Trophoblast cell (in vitro differentiated cells and primary cell): ENCODE results near the gene PNPLA6.

Experiments
- DNase-seq, 2 donors: peaks; one replicate each; pipeline ENCODE4 v3.0.0-alpha.2; 2016
- H2AFZ ChIP-seq: 2 replicates; pipeline ENCODE4 v1.6.1; 2013; ENCODE audit warnings: low read length, moderate library complexity, mild to moderate bottlenecking; ENCODE audit not compliant: insufficient read depth, poor library complexity
- H2AK5ac ChIP-seq: 2 replicates; pipeline ENCODE4 v1.6.1; 2013; ENCODE audit warnings: mild to moderate bottlenecking, low read length
- H2BK120ac ChIP-seq: 2 replicates; pipeline ENCODE4 v1.6.1; 2013; ENCODE audit warnings: low read length, mild to moderate bottlenecking, moderate library complexity; ENCODE audit not compliant: insufficient read depth, poor library complexity
- H2BK12ac ChIP-seq: 2 replicates; pipeline ENCODE4 v1.6.1; 2013; ENCODE audit warnings: mild to moderate bottlenecking, low read length, moderate library complexity
- H2BK5ac ChIP-seq: 2 replicates; pipeline ENCODE4 v1.6.1; 2013; ENCODE audit warnings: low read length, low read depth, moderate library complexity, mild to moderate bottlenecking; ENCODE audit not compliant: poor library complexity
- H3K14ac ChIP-seq: 2 replicates; pipeline ENCODE4 v1.6.1; 2013; ENCODE audit warnings: mild to moderate bottlenecking, low read length
- H3K18ac ChIP-seq: 2 replicates; pipeline ENCODE4 v1.6.1; 2013; ENCODE audit warnings: mild to moderate bottlenecking, low read length
- H3K23ac ChIP-seq: 2 replicates; pipeline ENCODE4 v1.6.1; 2013; ENCODE audit warnings: low read length
- H3K27ac ChIP-seq: 2 replicates; pipeline ENCODE4 v1.5.1; 2013; ENCODE audit warnings: low read depth, mild to moderate bottlenecking, inconsistent platforms, low read length, moderate library complexity
- H3K27me3 ChIP-seq: 2 replicates; pipeline ENCODE4 v1.6.1; 2013; ENCODE audit warnings: inconsistent platforms, mild to moderate bottlenecking, low read length, moderate library complexity; ENCODE audit not compliant: insufficient read depth
- H3K36me3 ChIP-seq, 2 experiments: 1 replicate in 1 of 2; 2 replicates in 1 of 2; pipeline ENCODE4 v1.6.1; 2013; ENCODE audit warnings: low read length in 2 of 2, mild to moderate bottlenecking in 2 of 2, moderate library complexity in 1 of 2; ENCODE audit not compliant: insufficient read depth in 2 of 2, control insufficient read depth in 1 of 2
- H3K4ac ChIP-seq: 2 replicates; pipeline ENCODE4 v1.6.1; 2013; ENCODE audit warnings: low read depth, mild to moderate bottlenecking, low read length, moderate library complexity
- H3K4me1 ChIP-seq, 2 experiments: 1 replicate in 1 of 2; 2 replicates in 1 of 2; pipeline ENCODE4 v1.6.1; 2013; ENCODE audit warnings: low read length in 2 of 2, mild to moderate bottlenecking in 2 of 2, moderate library complexity in 1 of 2; ENCODE audit not compliant: insufficient read depth in 2 of 2, control insufficient read depth in 1 of 2
- H3K4me2 ChIP-seq: 2 replicates; pipeline ENCODE4 v1.6.1; 2013; ENCODE audit warnings: inconsistent platforms, mild to moderate bottlenecking, low read length, moderate library complexity
- H3K4me3 ChIP-seq: 2 replicates; pipeline ENCODE4 v1.5.1; 2013; ENCODE audit warnings: mild to moderate bottlenecking, low read depth, low read length, inconsistent platforms
- H3K79me1 ChIP-seq: one replicate; pipeline ENCODE4 v1.6.1; 2013; ENCODE audit warnings: low read length
- H3K79me2 ChIP-seq: 2 replicates; pipeline ENCODE4 v1.6.1; 2013; ENCODE audit warnings: low read length, mild to moderate bottlenecking; ENCODE audit not compliant: control insufficient read depth, insufficient read depth, poor library complexity
- H3K9ac ChIP-seq: 2 replicates; pipeline ENCODE4 v1.6.1; 2013; ENCODE audit warnings: mild to moderate bottlenecking, low read length
- H3K9me3 ChIP-seq: 2 replicates; pipeline ENCODE4 v1.6.1; 2013; ENCODE audit warnings: low read depth, mild to moderate bottlenecking, control low read depth, inconsistent platforms, low read length; ENCODE audit not compliant: insufficient read depth
- H4K12ac ChIP-seq: 2 replicates; pipeline ENCODE4 v1.6.1; 2013; ENCODE audit warnings: low read depth, mild to moderate bottlenecking, low read length, moderate library complexity
- H4K8ac ChIP-seq: 2 replicates; pipeline ENCODE4 v1.6.1; 2013; ENCODE audit warnings: low read depth, mild to moderate bottlenecking, low read length, moderate library complexity
- H4K91ac ChIP-seq: one replicate; pipeline ENCODE4 v1.6.1; 2013; ENCODE audit warnings: low read depth, mild to moderate bottlenecking, low read length, moderate library complexity
- WGBS: extraction: QIAGEN DNeasy Blood & Tissue Kit; methylation state at CpG from one replicate; pipeline ENCODE4 v1.1.7; 2013; ENCODE audit warnings: missing lambda C conversion rate; ENCODE audit not compliant: insufficient read length, insufficient coverage; ENCODE audit errors: extremely low coverage; 5-methylcytosine and 5-hydroxymethylcytosine counted together

PNPLA6 gene

GRCh38 chr19:7492142-7492541 is 43.4 kb upstream of the PNPLA6 start:
- no peaks in the 10 kb centered on the region for H3K27me3 ChIP-seq
- H3K4me3 ChIP-seq, result no peak overlapping the region
- no peak overlapping the region for H3K18ac ChIP-seq
- DNase-seq, result peak; percentile 44 to 79
- H3K4me1 ChIP-seq, result peaks cover 6 to 14% of the 10 kb centered on the region in 2 experiments
- no peak overlapping the region for H2AK5ac ChIP-seq
- H4K8ac ChIP-seq, result no peak overlapping the region
- H2BK12ac ChIP-seq, result no peak overlapping the region
- no peak overlapping the region for H2BK120ac ChIP-seq
- no peak overlapping the region for H3K4ac ChIP-seq
- no peak overlapping the region for H4K12ac ChIP-seq
- H3K4me2 ChIP-seq, result no peak overlapping the region
- WGBS, result no CpG with 5 or more reads among the region's 4 CpGs
- H3K36me3 ChIP-seq, result no peaks in the 10 kb centered on the region
- no peaks in the 10 kb centered on the region for H3K9me3 ChIP-seq
- no peak overlapping the region for H4K91ac ChIP-seq
- peaks cover 2% of the 10 kb centered on the region for H3K79me2 ChIP-seq
- H3K79me1 ChIP-seq, result peaks cover 11% of the 10 kb centered on the region
- no peak overlapping the region for H3K9ac ChIP-seq
- H3K23ac ChIP-seq, result no peak overlapping the region
- H3K27ac ChIP-seq, result no peak overlapping the region
- no peak overlapping the region for H2AFZ ChIP-seq
- no peak overlapping the region for H2BK5ac ChIP-seq
- H3K14ac ChIP-seq, result no peak overlapping the region

GRCh38 chr19:7492558-7492957 is 43.0 kb upstream of the PNPLA6 start:
- H3K14ac ChIP-seq, result no peak overlapping the region
- peaks cover 2% of the 10 kb centered on the region for H3K79me2 ChIP-seq
- no peak overlapping the region for H4K91ac ChIP-seq
- no CpG with 5 or more reads among the region's 11 CpGs for WGBS
- H3K27me3 ChIP-seq, result no peaks in the 10 kb centered on the region
- no peak overlapping the region for H4K8ac ChIP-seq
- no peak overlapping the region for H3K9ac ChIP-seq
- H2BK5ac ChIP-seq, result no peak overlapping the region
- no peak overlapping the region for H3K23ac ChIP-seq
- H2AK5ac ChIP-seq, result no peak overlapping the region
- H3K4me1 ChIP-seq, result peaks cover 6 to 14% of the 10 kb centered on the region in 2 experiments
- H2AFZ ChIP-seq, result no peak overlapping the region
- no peak overlapping the region for H3K4ac ChIP-seq
- H3K79me1 ChIP-seq, result peaks cover 11% of the 10 kb centered on the region
- no peak overlapping the region for H3K27ac ChIP-seq
- no peak for DNase-seq
- H2BK120ac ChIP-seq, result no peak overlapping the region
- no peak overlapping the region for H2BK12ac ChIP-seq
- no peak overlapping the region for H3K18ac ChIP-seq
- H3K4me2 ChIP-seq, result no peak overlapping the region
- no peak overlapping the region for H3K4me3 ChIP-seq
- H3K36me3 ChIP-seq, result no peaks in the 10 kb centered on the region
- no peak overlapping the region for H4K12ac ChIP-seq
- no peaks in the 10 kb centered on the region for H3K9me3 ChIP-seq

DNA sequence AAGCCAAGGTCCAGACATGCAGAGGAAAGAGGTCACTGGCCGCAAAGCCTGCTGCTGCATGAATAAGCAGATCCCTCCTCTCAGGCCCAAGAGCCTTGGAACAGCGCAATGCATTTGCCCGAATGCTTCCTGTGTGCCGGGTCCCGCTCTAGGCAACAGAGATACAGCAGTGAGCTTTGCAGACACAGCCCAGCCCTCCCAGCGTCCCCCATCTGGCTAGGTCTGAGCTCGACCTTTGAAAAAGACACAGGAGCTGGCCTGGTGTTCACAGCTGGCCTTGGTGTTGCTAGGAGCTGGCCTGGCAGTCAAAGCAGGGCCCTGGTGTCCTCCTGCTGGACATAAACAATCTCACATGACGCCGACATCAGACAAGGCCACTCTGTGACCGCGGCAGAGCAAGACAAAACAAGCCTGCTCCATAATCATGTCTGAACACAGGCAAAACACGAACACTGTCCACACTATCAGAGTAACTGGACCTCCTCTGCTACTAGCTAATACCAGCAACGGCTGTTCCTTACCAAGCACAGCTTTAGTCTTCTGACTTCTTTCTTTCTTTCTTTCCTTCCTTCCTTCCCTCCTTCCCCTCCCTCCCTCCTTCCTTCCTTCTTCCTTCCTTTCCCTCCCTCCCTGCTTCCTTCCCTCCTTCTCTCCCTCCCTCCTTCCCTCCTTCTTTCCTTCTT is 41.0 kb upstream of the PNPLA6 start:
- Histone ChIP-seq H4K12ac (peak overlapping the region; percentile 49), H2BK5ac (no peak overlapping the region), H3K36me3 (no peaks in the 10 kb centered on the region), H3K9me3 (no peaks in the 10 kb centered on the region), H3K14ac (no peak overlapping the region), H3K4me1 (peaks cover 3 to 7% of the 10 kb centered on the region in 2 experiments), H4K8ac (peak overlapping the region; percentile 39), H2AK5ac (no peak overlapping the region), H3K79me1 (peaks cover under 1% of the 10 kb centered on the region), H4K91ac (peak overlapping the region; percentile 15), H3K27ac (no peak overlapping the region), H3K23ac (no peak overlapping the region), H3K79me2 (no peaks in the 10 kb centered on the region), H2BK12ac (no peak overlapping the region), H3K27me3 (no peaks in the 10 kb centered on the region), H3K9ac (no peak overlapping the region), H3K18ac (no peak overlapping the region), H2BK120ac (no peak overlapping the region), H3K4ac (no peak overlapping the region), H2AFZ (peak overlapping the region; percentile 32), H3K4me3 (no peak overlapping the region), H3K4me2 (no peak overlapping the region)
- no CpG with 5 or more reads among the region's 13 CpGs for WGBS
- no peak for DNase-seq

- Histone ChIP-seq H2AK5ac (no peak overlapping the region), H4K12ac (no peak overlapping the region), H2BK120ac (no peak overlapping the region), H3K23ac (no peak overlapping the region), H4K8ac (no peak overlapping the region), H2BK5ac (no peak overlapping the region), H2AFZ (no peak overlapping the region), H3K4me3 (no peak overlapping the region), H3K4ac (no peak overlapping the region), H4K91ac (no peak overlapping the region), H3K9ac (no peak overlapping the region), H3K79me1 (no peaks in the 10 kb centered on the region), H3K4me1 (peaks cover 0 to 9% of the 10 kb centered on the region in 2 experiments), H3K14ac (no peak overlapping the region), H3K18ac (no peak overlapping the region), H3K79me2 (no peaks in the 10 kb centered on the region), H3K9me3 (peaks cover 2% of the 10 kb centered on the region), H2BK12ac (no peak overlapping the region), H3K27me3 (peaks cover 7% of the 10 kb centered on the region), H3K27ac (no peak overlapping the region), H3K4me2 (no peak overlapping the region), H3K36me3 (no peaks in the 10 kb centered on the region)
- no CpG with 5 or more reads among the region's 7 CpGs for WGBS
- DNase-seq, result peak in 1 of 2 donors; percentile 49
These were observed 38.2 kb upstream of the PNPLA6 start for GRCh38 chr19:7497292-7497691.
